H1 (cell line): Measurements from ENCODE around the gene LYPD1.

ENCODE experiments used
- CEBPB ChIP-seq: IDR thresholded peaks from 2 replicates; pipeline ENCODE4 v1.6.1; 2012; ENCODE audit warnings: low read depth, low read length
- CTCF ChIP-seq, 3 experiments: IDR thresholded peaks; 1 replicate in 2 of 3; 2 replicates in 1 of 3; pipeline versions ENCODE4 v1.5.1 to v1.6.1; 2011; ENCODE audit warnings: low read length in 3 of 3, mild to moderate bottlenecking in 3 of 3, inconsistent platforms in 2 of 3, low read depth in 1 of 3, moderate library complexity in 1 of 3; ENCODE audit not compliant: insufficient read depth in 1 of 3; ENCODE audit errors: control extremely low read depth in 1 of 3
- GABPA ChIP-seq: IDR thresholded peaks from 2 replicates; pipeline ENCODE4 v1.6.1; 2011; ENCODE audit warnings: mild to moderate bottlenecking, low read length, moderate library complexity, borderline replicate concordance; ENCODE audit not compliant: insufficient read depth
- GTF2F1 ChIP-seq: IDR thresholded peaks from 2 replicates; pipeline ENCODE4 v1.6.1; 2012; ENCODE audit warnings: low read depth, low read length, improper control_type of control experiment, borderline replicate concordance
- JUN ChIP-seq: IDR thresholded peaks from 2 replicates; pipeline ENCODE4 v1.6.1; 2011; ENCODE audit warnings: low read depth, mild to moderate bottlenecking, improper control_type of control experiment, low read length
- NRF1 ChIP-seq: IDR thresholded peaks from 2 replicates; pipeline ENCODE4 v1.6.1; 2011; ENCODE audit warnings: mild to moderate bottlenecking, low read depth, low read length, improper control_type of control experiment
- RBBP5 ChIP-seq: IDR thresholded peaks from 2 replicates; pipeline ENCODE4 v1.7.1; 2012; ENCODE audit warnings: low read depth, mild to moderate bottlenecking, inconsistent platforms, low read length, moderate library complexity, borderline replicate concordance
- RNF2 ChIP-seq: fragments of 200-900, 300-1000 bp; sonication (generic); IDR thresholded peaks from 2 replicates; pipeline ENCODE4 v1.7.1; 2016; ENCODE audit warnings: borderline replicate concordance, low read depth, mild to moderate bottlenecking, antibody characterized with exemption, low read length; ENCODE audit not compliant: poor library complexity, severe bottlenecking; ENCODE audit errors: missing control alignments
- TAF1 ChIP-seq: IDR thresholded peaks from 2 replicates; pipeline ENCODE4 v1.6.1; 2011; ENCODE audit warnings: mild to moderate bottlenecking, low read depth, low read length
- YY1 ChIP-seq: IDR thresholded peaks from 2 replicates; pipeline ENCODE4 v1.6.1; 2011; ENCODE audit warnings: low read depth, mild to moderate bottlenecking, low read length

GRCh38 chr2:132703396-132703795 is 33.4 kb upstream of the LYPD1 start:
- TF ChIP-seq TAF1 (no peak), GTF2F1 (no peak), CTCF (IDR thresholded peaks at IDR 0.05; ENCODE audit: control extremely low read depth in 1 of 3, insufficient read depth in 1 of 3, low read depth in 1 of 3, low read length in 3 of 3) (no peak), GABPA (no peak), NRF1 (no peak), CEBPB (no peak), RBBP5 (no peak), RNF2 (no peak), YY1 (no peak), JUN (no peak)
